ENCODE results near the gene MAN1A1.

- no peak for TF ChIP-seq FOXP1 (CRISPR knock-in tag; IDR thresholded peaks at IDR 0.05; ENCODE audit: borderline replicate concordance)
- no peak for TF ChIP-seq NFE2L1 (CRISPR knock-in tag; IDR thresholded peaks at IDR 0.05)
- TF ChIP-seq, protein P1, sequence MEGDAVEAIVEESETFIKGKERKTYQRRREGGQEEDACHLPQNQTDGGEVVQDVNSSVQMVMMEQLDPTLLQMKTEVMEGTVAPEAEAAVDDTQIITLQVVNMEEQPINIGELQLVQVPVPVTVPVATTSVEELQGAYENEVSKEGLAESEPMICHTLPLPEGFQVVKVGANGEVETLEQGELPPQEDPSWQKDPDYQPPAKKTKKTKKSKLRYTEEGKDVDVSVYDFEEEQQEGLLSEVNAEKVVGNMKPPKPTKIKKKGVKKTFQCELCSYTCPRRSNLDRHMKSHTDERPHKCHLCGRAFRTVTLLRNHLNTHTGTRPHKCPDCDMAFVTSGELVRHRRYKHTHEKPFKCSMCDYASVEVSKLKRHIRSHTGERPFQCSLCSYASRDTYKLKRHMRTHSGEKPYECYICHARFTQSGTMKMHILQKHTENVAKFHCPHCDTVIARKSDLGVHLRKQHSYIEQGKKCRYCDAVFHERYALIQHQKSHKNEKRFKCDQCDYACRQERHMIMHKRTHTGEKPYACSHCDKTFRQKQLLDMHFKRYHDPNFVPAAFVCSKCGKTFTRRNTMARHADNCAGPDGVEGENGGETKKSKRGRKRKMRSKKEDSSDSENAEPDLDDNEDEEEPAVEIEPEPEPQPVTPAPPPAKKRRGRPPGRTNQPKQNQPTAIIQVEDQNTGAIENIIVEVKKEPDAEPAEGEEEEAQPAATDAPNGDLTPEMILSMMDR (IDR thresholded peaks at IDR 0.05) = no peak
- no peak for TF ChIP-seq KAT7 (CRISPR knock-in tag; IDR thresholded peaks at IDR 0.05; ENCODE audit: borderline replicate concordance)
These were observed 54.6 kb downstream of the MAN1A1 start for GRCh38 chr6:119294984-119295383.
